Small intestine (tissue), 7 donors: ENCODE data around the gene TNIP2. TPM values are rescaled to one million over a fixed set of nuclear protein-coding genes. Genes with fewer than 3 reads are reported as not detected.
A peak's percentile ranks its signal among the peaks of the same experiment; 100 is the strongest.
"Not testable (repeated sequence)": the region's sequence is repeated elsewhere in the genome, so short reads cannot be mapped to it uniquely, and the experiment has no call there.

Source experiments
- DNase-seq, 2 donors: peaks; one replicate each; pipeline versions ENCODE4 v3.0.0 to v3.0.0-alpha.2; 2013
- FAIRE-seq: peaks from 2 replicates; lab custom pipeline; 2012; peaks lifted over from hg19 to GRCh38; lab: Jason Lieb, UNC
- H3K27ac ChIP-seq, 3 donors: one replicate each; pipeline ENCODE4 v1.5.1; 2013; ENCODE audit warnings: low read length in 2 of 3, mild to moderate bottlenecking in 2 of 3, control low read depth in 1 of 3, inconsistent platforms in 1 of 3, low read depth in 1 of 3, moderate library complexity in 1 of 3
- H3K27me3 ChIP-seq, 3 donors: one replicate each; pipeline ENCODE4 v1.6.1; 2013; ENCODE audit warnings: low read length in 3 of 3, inconsistent platforms in 1 of 3; ENCODE audit not compliant: control insufficient read depth in 3 of 3, insufficient read depth in 3 of 3
- H3K36me3 ChIP-seq, 3 donors: one replicate each; pipeline ENCODE4 v1.6.1; 2013; ENCODE audit warnings: low read length in 3 of 3, inconsistent platforms in 1 of 3, low read depth in 1 of 3, mild to moderate bottlenecking in 1 of 3, moderate library complexity in 1 of 3; ENCODE audit not compliant: control insufficient read depth in 3 of 3, insufficient read depth in 2 of 3
- H3K4me1 ChIP-seq, 3 donors: one replicate each; pipeline ENCODE4 v1.6.1; 2013; ENCODE audit warnings: low read length in 2 of 3, inconsistent platforms in 1 of 3, low read depth in 1 of 3, mild to moderate bottlenecking in 1 of 3, moderate library complexity in 1 of 3; ENCODE audit not compliant: control insufficient read depth in 3 of 3, insufficient read depth in 2 of 3
- H3K4me3 ChIP-seq, 3 donors: one replicate each; pipeline ENCODE4 v1.5.1; 2013; ENCODE audit warnings: low read length in 3 of 3, control low read depth in 1 of 3, inconsistent platforms in 1 of 3, low read depth in 1 of 3, mild to moderate bottlenecking in 1 of 3, moderate library complexity in 1 of 3
- H3K9me3 ChIP-seq, 2 donors: one replicate each; pipeline ENCODE4 v1.6.1; 2013; ENCODE audit warnings: low read depth in 1 of 2, low read length in 1 of 2; ENCODE audit not compliant: control insufficient read depth in 2 of 2, insufficient read depth in 1 of 2
- WGBS, 3 donors: extraction: QIAGEN DNeasy Blood & Tissue Kit; methylation state at CpG; one replicate each; pipeline ENCODE4 v1.1.7; 2013; 5-methylcytosine and 5-hydroxymethylcytosine counted together
- polyA plus RNA-seq, 4 donors: library from polyadenylated mRNA; stranded (reverse) in 3 of 4; unstranded in 1 of 4; fragments of 200-250 nt in 3 of 4; fragments of 120-200 nt in 1 of 4; gene quantifications; one replicate each; pipeline versions ENCODE4 v1.2.1 to v1.2.3, GENCODE V29; 2013
- donor health status: healthy with polysubstance abuse.
- donor health status: control.
- donor health status: control.
- donor health status: Bipolar disorder and iron deficiency.
- donor health status: healthy.

The TNIP2 gene
- polyA plus RNA-seq, 4 donors = 30.1 to 109 (median 60.3) TPM

- no peak overlapping the region for H3K4me3 ChIP-seq
- H3K4me1 ChIP-seq = peaks cover 0 to 11% (median 1%) of the 10 kb centered on the region in 3 donors
- no peak for DNase-seq
- 87 to 90% (median 89%) methylated on average over 8 to 9 of the region's 9 CpGs for WGBS, 3 donors
- no peaks in the 10 kb centered on the region for H3K27me3 ChIP-seq
- FAIRE-seq = no peak
- peaks cover 0 to 5% of the 10 kb centered on the region in 2 donors for H3K9me3 ChIP-seq
- H3K27ac ChIP-seq = peak overlapping the region in 1 of 3 donors; percentile 33
- H3K36me3 ChIP-seq = no peaks in the 10 kb centered on the region
These were observed 30.7 kb upstream of the TNIP2 start for GRCh38 chr4:2786794-2787229.

- H3K27ac ChIP-seq = peak overlapping the region in 1 of 3 donors; percentile 33
- WGBS, 3 donors = 83 to 89% (median 84%) methylated on average over 6 to 7 of the region's 7 CpGs
- no peak for DNase-seq
- H3K4me1 ChIP-seq = peaks cover 0 to 8% (median 0%) of the 10 kb centered on the region in 3 donors
- peaks cover 0 to 5% of the 10 kb centered on the region in 2 donors for H3K9me3 ChIP-seq
- no peak overlapping the region for H3K4me3 ChIP-seq
- H3K27me3 ChIP-seq = no peaks in the 10 kb centered on the region
- no peak for FAIRE-seq
- no peaks in the 10 kb centered on the region for H3K36me3 ChIP-seq
These were observed 30.1 kb upstream of the TNIP2 start for GRCh38 chr4:2786152-2786671.

GRCh38 chr4:2785613-2786012, 29.5 kb upstream of the TNIP2 start:
- H3K27me3 ChIP-seq = no peaks in the 10 kb centered on the region
- H3K9me3 ChIP-seq = peaks cover 0 to 5% of the 10 kb centered on the region in 2 donors
- FAIRE-seq = no peak
- H3K27ac ChIP-seq = no peak overlapping the region
- no peak for DNase-seq
- H3K4me3 ChIP-seq = no peak overlapping the region
- no peaks in the 10 kb centered on the region for H3K36me3 ChIP-seq
- WGBS, 3 donors = 44 to 55% (median 53%) methylated on average over 4 of the region's 4 CpGs
- H3K4me1 ChIP-seq = peaks cover 0 to 8% (median 0%) of the 10 kb centered on the region in 3 donors

- H3K9me3 ChIP-seq = peaks cover 0 to 5% of the 10 kb centered on the region in 2 donors
- no peaks in the 10 kb centered on the region for H3K36me3 ChIP-seq
- H3K27me3 ChIP-seq = no peaks in the 10 kb centered on the region
- 82 to 94% (median 90%) methylated on average over 4 of the region's 4 CpGs for WGBS, 3 donors
- DNase-seq (no peak), FAIRE-seq (no peak)
- H3K4me3 ChIP-seq = no peak overlapping the region
- no peak overlapping the region for H3K27ac ChIP-seq
- peaks cover 0 to 6% (median 0%) of the 10 kb centered on the region in 3 donors for H3K4me1 ChIP-seq
These were observed 27.7 kb upstream of the TNIP2 start for GRCh38 chr4:2783790-2784189.

- Histone ChIP-seq H3K27ac (no peak overlapping the region), H3K4me1 (no peaks in the 10 kb centered on the region), H3K9me3 (peaks cover 0 to 5% of the 10 kb centered on the region in 2 donors), H3K4me3 (peak overlapping the region in 1 of 3 donors; percentile 1), H3K36me3 (no peaks in the 10 kb centered on the region), H3K27me3 (no peaks in the 10 kb centered on the region)
- DNase-seq (no peak), FAIRE-seq (no peak)
- WGBS, 3 donors = 92 to 95% (median 95%) methylated on average over 10 of the region's 10 CpGs
These were observed 25.8 kb upstream of the TNIP2 start for GRCh38 chr4:2781911-2782310.

GRCh38 chr4:2780643-2781042, 24.5 kb upstream of the TNIP2 start:
- FAIRE-seq, H3K36me3 ChIP-seq, H3K4me3 ChIP-seq, H3K27ac ChIP-seq, H3K9me3 ChIP-seq, H3K4me1 ChIP-seq, DNase-seq, H3K27me3 ChIP-seq: not testable (repeated sequence)
- WGBS, 3 donors = 87 to 96% (median 94%) methylated on average over 5 of the region's 5 CpGs

GRCh38 chr4:2771264-2771663, 15.1 kb upstream of the TNIP2 start:
- H3K4me3 ChIP-seq = no peak overlapping the region
- H3K9me3 ChIP-seq = no peaks in the 10 kb centered on the region
- no peak for FAIRE-seq
- 81 to 88% (median 86%) methylated on average over 3 of the region's 3 CpGs for WGBS, 3 donors
- H3K27me3 ChIP-seq = no peaks in the 10 kb centered on the region
- H3K4me1 ChIP-seq = no peaks in the 10 kb centered on the region
- H3K27ac ChIP-seq = no peak overlapping the region
- no peak for DNase-seq
- H3K36me3 ChIP-seq = no peaks in the 10 kb centered on the region

GRCh38 chr4:2768921-2769336, 12.8 kb upstream of the TNIP2 start:
- DNase-seq = no peak
- no peak for FAIRE-seq
- Histone ChIP-seq H3K36me3 (no peaks in the 10 kb centered on the region), H3K9me3 (no peaks in the 10 kb centered on the region), H3K4me3 (no peak overlapping the region), H3K4me1 (no peaks in the 10 kb centered on the region), H3K27me3 (no peaks in the 10 kb centered on the region), H3K27ac (no peak overlapping the region)
- 64 to 82% (median 76%) methylated on average over 14 to 15 of the region's 15 CpGs for WGBS, 3 donors

GRCh38 chr4:2768124-2768523, 12.0 kb upstream of the TNIP2 start:
- H3K27me3 ChIP-seq = no peaks in the 10 kb centered on the region
- H3K4me1 ChIP-seq = peaks cover 0 to 4% (median 0%) of the 10 kb centered on the region in 3 donors
- no peak for FAIRE-seq
- no peak for DNase-seq
- no peak overlapping the region for H3K27ac ChIP-seq
- H3K9me3 ChIP-seq = no peaks in the 10 kb centered on the region
- WGBS, 3 donors = 88 to 94% (median 90%) methylated on average over 9 of the region's 9 CpGs
- H3K4me3 ChIP-seq = no peak overlapping the region
- no peaks in the 10 kb centered on the region for H3K36me3 ChIP-seq
